ENCODE results near the gene CDKL4.
"Not testable (repeated sequence)": the region's sequence is repeated elsewhere in the genome, so short reads cannot be mapped to it uniquely, and the experiment has no call there.

Gene CDKL4

GRCh38 chr2:39140948-39141333 lies 102.8 kb downstream of the CDKL4 start:
- DNase-seq, result not testable (repeated sequence)

- no peak for DNase-seq
Observed at GRCh38 chr2:39140322-39140847, 103.4 kb downstream of the CDKL4 start.

GRCh38 chr2:39139511-39140237 lies 104.1 kb downstream of the CDKL4 start:
- DNase-seq, result no peak

- DNase-seq, result no peak
Observed at GRCh38 chr2:39138837-39139211, 104.9 kb downstream of the CDKL4 start.

- not testable (repeated sequence) for DNase-seq
Observed at GRCh38 chr2:39138187-39138836, 105.5 kb downstream of the CDKL4 start.

GRCh38 chr2:39136799-39137198 lies 107.0 kb downstream of the CDKL4 start:
- DNase-seq, result no peak

GRCh38 chr2:39135690-39136259 lies 108.0 kb downstream of the CDKL4 start:
- DNase-seq, result no peak

- no peak for DNase-seq
Observed at GRCh38 chr2:39133215-39133851, 110.4 kb downstream of the CDKL4 start.

GRCh38 chr2:39128919-39129391 lies 114.8 kb downstream of the CDKL4 start:
- no peak for DNase-seq

GRCh38 chr2:39127973-39128372 lies 115.8 kb downstream of the CDKL4 start:
- no peak for DNase-seq
